Measurements from ENCODE around the gene SLC5A9. TPM values are rescaled to one million over a fixed set of nuclear protein-coding genes. Genes with fewer than 3 reads are reported as not detected.

SLC5A9 gene
- total and polyA plus RNA-seq, 2 experiments from 2014 or later: 0.10 TPM

GRCh38 chr1:48227165-48228013 lies 4.9 kb downstream of the SLC5A9 start (continued):
- TF ChIP-seq CTCF (conservative IDR thresholded peaks at IDR 0.05; ENCODE audit: low read depth in 2 of 2): no peak
- no peak for TF ChIP-seq EZH2 (IDR thresholded peaks at IDR 0.05; ENCODE audit: low read depth, unreplicated experiment)

GRCh38 chr1:48228156-48228555 lies 5.6 kb downstream of the SLC5A9 start:
- H3K36me3 ChIP-seq (ENCODE audit: insufficient read depth): no peaks in the 10 kb centered on the region
- no peaks in the 10 kb centered on the region; the same call in 1 of the 2 replicates for H3K9me2 ChIP-seq (ENCODE audit: insufficient read depth)
- no peak overlapping the region for H3K4me3 ChIP-seq
- no peaks in the 10 kb centered on the region for H3K27me3 ChIP-seq (ENCODE audit: insufficient read depth)
- no peak overlapping the region for H3K4me2 ChIP-seq
- H3K27ac Mint-ChIP-seq: no peak overlapping the region
- H3K27ac ChIP-seq (ENCODE audit: low read depth): no peak overlapping the region
- no peaks in the 10 kb centered on the region for H3K36me3 Mint-ChIP-seq (ENCODE audit: low read depth)
- no peak overlapping the region for H3K4me3 Mint-ChIP-seq
- ATAC-seq (peak; percentile 99), DNase-seq (ENCODE audit: low spot score) (peak; percentile 79)
- H2AFZ ChIP-seq: no peak overlapping the region
- peaks cover 6% of the 10 kb centered on the region for H3K27me3 Mint-ChIP-seq (ENCODE audit: insufficient read depth, low read depth, poor library complexity)
- H3K4me1 Mint-ChIP-seq: peaks cover 3% of the 10 kb centered on the region; the same call in 2 of the 3 replicates
- H4K20me1 ChIP-seq (replicated peaks; ENCODE audit: insufficient read depth): no peaks in the 10 kb centered on the region
- TF ChIP-seq JUNB (IDR thresholded peaks at IDR 0.05; ENCODE audit: unreplicated experiment): no peak
- TF ChIP-seq ETS1 (IDR thresholded peaks at IDR 0.05): no peak
- TF ChIP-seq CTCF (conservative IDR thresholded peaks at IDR 0.05; ENCODE audit: low read depth in 2 of 2): peak; percentile 51 to 78
- no peak for TF ChIP-seq REST (IDR thresholded peaks at IDR 0.05; ENCODE audit: unreplicated experiment)
- no peak for TF ChIP-seq NANOG (IDR thresholded peaks at IDR 0.05; ENCODE audit: borderline replicate concordance)
- H3K9me3 Mint-ChIP-seq: no peaks in the 10 kb centered on the region
- no peaks in the 10 kb centered on the region; the same call in 1 of the 2 replicates for H3K4me1 ChIP-seq (ENCODE audit: insufficient read depth)
- H3F3A ChIP-seq (replicated peaks; ENCODE audit: low read depth): no peaks in the 10 kb centered on the region
- no peaks in the 10 kb centered on the region for H3K79me2 ChIP-seq (replicated peaks; ENCODE audit: insufficient read depth)

Data from GM23338 (cell line).